Endothelial cell of umbilical vein (primary cell): ENCODE data around the gene MLYCD.

Experiments used
- CTCF ChIP-seq, 2 donors: IDR thresholded peaks; 1 replicate in 1 of 2; 2 replicates in 1 of 2; pipeline ENCODE4 v1.5.1; 2011; ENCODE audit warnings: low read length in 2 of 2, mild to moderate bottlenecking in 2 of 2, moderate library complexity in 2 of 2, control low read depth in 1 of 2, inconsistent platforms in 1 of 2, low read depth in 1 of 2; ENCODE audit not compliant: insufficient read depth in 1 of 2; ENCODE audit errors: extremely low read depth in 1 of 2
- EZH2 ChIP-seq: IDR thresholded peaks from 2 replicates; pipeline ENCODE4 v1.6.1; 2012; ENCODE audit warnings: borderline replicate concordance, low read depth, mild to moderate bottlenecking, moderate library complexity, low read length, inconsistent platforms; ENCODE audit not compliant: severe bottlenecking
- GATA2 ChIP-seq: IDR thresholded peaks from 2 replicates; pipeline ENCODE4 v1.7.0; 2011; ENCODE audit warnings: low read depth, mild to moderate bottlenecking, moderate library complexity, mixed read lengths, low read length; ENCODE audit not compliant: insufficient read length, insufficient read depth
- JUN ChIP-seq: IDR thresholded peaks from 2 replicates; pipeline ENCODE4 v1.6.1; 2011; ENCODE audit warnings: borderline replicate concordance, low read depth; ENCODE audit not compliant: insufficient read length, insufficient read depth
- MYC ChIP-seq: IDR thresholded peaks from one replicate; pipeline ENCODE4 v1.6.1; 2011; ENCODE audit warnings: mild to moderate bottlenecking, low read depth, low read length
- POLR2A ChIP-seq: IDR thresholded peaks from 2 replicates; pipeline ENCODE4 v1.6.1; 2012; ENCODE audit warnings: low read depth, mild to moderate bottlenecking, control low read depth, low read length
- POLR2AphosphoS5 ChIP-seq: IDR thresholded peaks from 2 replicates; pipeline ENCODE4 v1.6.1; 2012; ENCODE audit warnings: low read depth, mild to moderate bottlenecking, control low read depth, low read length, moderate library complexity; ENCODE audit not compliant: insufficient read depth
- TF ChIP-seq, protein P1 (sequence below): IDR thresholded peaks from 2 replicates; pipeline ENCODE4 v1.6.1; 2011; ENCODE audit not compliant: insufficient read depth, insufficient read length

GRCh38 chr16:83970430-83970815 lies 71.5 kb downstream of the MLYCD start:
- TF ChIP-seq POLR2A, result no peak
- TF ChIP-seq CTCF (IDR thresholded peaks at IDR 0.05; ENCODE audit: extremely low read depth in 1 of 2, insufficient read depth in 1 of 2, low read depth in 1 of 2, low read length in 2 of 2), result no peak
- TF ChIP-seq EZH2, result no peak
- no peak for TF ChIP-seq POLR2AphosphoS5
- TF ChIP-seq, protein P1, sequence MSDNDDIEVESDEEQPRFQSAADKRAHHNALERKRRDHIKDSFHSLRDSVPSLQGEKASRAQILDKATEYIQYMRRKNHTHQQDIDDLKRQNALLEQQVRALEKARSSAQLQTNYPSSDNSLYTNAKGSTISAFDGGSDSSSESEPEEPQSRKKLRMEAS, result no peak
- TF ChIP-seq JUN, result no peak
- TF ChIP-seq MYC, result no peak
- no peak for TF ChIP-seq GATA2
